A673 (cell line): ENCODE measurements around the gene METTL27. TPM values are rescaled to one million over a fixed set of nuclear protein-coding genes. Genes with fewer than 3 reads are reported as not detected.

ENCODE experiments used
- BruUV-seq: library from RNA; stranded (reverse); fragments of 400-500 nt; replicated peaks from 2 replicates; lab custom pipeline; 2021; lab: Mats Ljungman, UMichigan
- CTCF ChIA-PET: fragments of 300-600 bp; sonication (Branson Sonifier 250); formaldehyde crosslinking; loops from one replicate; lab custom pipeline; 2022; ENCODE audit warnings: antibody characterized with exemption; lab: Charles Lee
- POLR2A ChIA-PET: fragments of 300-600 bp; sonication (Branson Sonifier 250); formaldehyde crosslinking; loops from one replicate; lab custom pipeline; 2022; ENCODE audit warnings: antibody characterized with exemption; ENCODE audit not compliant: low non-redundant PET; lab: Charles Lee
- DNase-seq: peaks from one replicate; pipeline ENCODE4 v3.0.0-alpha.2; 2015; ENCODE audit warnings: low spot score
- H3K27ac ChIP-seq: fragments of 200-600 bp; sonication (generic); 2 replicates; pipeline ENCODE4 v1.5.1; 2016; ENCODE audit warnings: mixed run types, low read depth, mild to moderate bottlenecking, mixed read lengths, antibody characterized with exemption, low read length; ENCODE audit not compliant: poor library complexity, severe bottlenecking
- H3K27me3 ChIP-seq: fragments of 200-600 bp; sonication (generic); replicated peaks from 2 replicates; pipeline ENCODE4 v1.6.1; 2017; ENCODE audit warnings: mixed run types, low read depth, mild to moderate bottlenecking, mixed read lengths, antibody characterized with exemption, low read length; ENCODE audit not compliant: insufficient read depth, poor library complexity
- H3K36me3 ChIP-seq: fragments of 200-600 bp; sonication (generic); 2 replicates; pipeline ENCODE4 v1.6.1; 2016; ENCODE audit warnings: mixed run types, mild to moderate bottlenecking, mixed read lengths, antibody characterized with exemption, low read length; ENCODE audit not compliant: insufficient read depth, poor library complexity, severe bottlenecking
- H3K4me1 ChIP-seq: fragments of 200-600 bp; sonication (generic); 2 replicates; pipeline ENCODE4 v1.6.1; 2017; ENCODE audit warnings: mixed run types, mild to moderate bottlenecking, mixed read lengths, antibody characterized with exemption, low read length; ENCODE audit not compliant: insufficient read depth, poor library complexity, severe bottlenecking
- H3K4me3 ChIP-seq: fragments of 200-600 bp; sonication (generic); 2 replicates; pipeline ENCODE4 v1.5.1; 2016; ENCODE audit warnings: low read depth, mixed run types, mild to moderate bottlenecking, mixed read lengths, low read length; ENCODE audit not compliant: poor library complexity, severe bottlenecking
- H3K9me3 ChIP-seq: fragments of 200-600 bp; sonication (generic); 2 replicates; pipeline ENCODE4 v1.6.1; 2016; ENCODE audit warnings: mixed run types, low read depth, mild to moderate bottlenecking, mixed read lengths, antibody characterized with exemption, low read length; ENCODE audit not compliant: poor library complexity, severe bottlenecking
- EZH2 ChIP-seq: fragments of 200-600 bp; sonication (generic); IDR thresholded peaks from 2 replicates; pipeline ENCODE4 v1.6.1; 2017; ENCODE audit warnings: borderline replicate concordance, low read depth, mild to moderate bottlenecking, mixed read lengths, antibody characterized with exemption, low read length; ENCODE audit not compliant: poor library complexity, severe bottlenecking
- intact Hi-C: fragments of 100-400 bp; cut with micrococcal nuclease; formaldehyde crosslinking; loops from one replicate; pipeline ENCODE4 v1.10.0; 2022; ENCODE audit not compliant: unreplicated experiment
- total RNA-seq: library from RNA; stranded (reverse); gene quantifications from 2 replicates; pipeline ENCODE4 v1.2.3, GENCODE V29; 2021
- TF ChIP-seq, protein P1 (sequence below): fragments of 300-800, 200-600 bp; sonication (generic); conservative IDR thresholded peaks from 2 replicates; pipeline ENCODE4 v1.5.1; 2017; ENCODE audit warnings: low read depth, mild to moderate bottlenecking, antibody characterized with exemption, low read length, moderate library complexity, mixed read lengths

Gene METTL27
- total RNA-seq, 1 experiment from 2014 or later, result not detected

DNA sequence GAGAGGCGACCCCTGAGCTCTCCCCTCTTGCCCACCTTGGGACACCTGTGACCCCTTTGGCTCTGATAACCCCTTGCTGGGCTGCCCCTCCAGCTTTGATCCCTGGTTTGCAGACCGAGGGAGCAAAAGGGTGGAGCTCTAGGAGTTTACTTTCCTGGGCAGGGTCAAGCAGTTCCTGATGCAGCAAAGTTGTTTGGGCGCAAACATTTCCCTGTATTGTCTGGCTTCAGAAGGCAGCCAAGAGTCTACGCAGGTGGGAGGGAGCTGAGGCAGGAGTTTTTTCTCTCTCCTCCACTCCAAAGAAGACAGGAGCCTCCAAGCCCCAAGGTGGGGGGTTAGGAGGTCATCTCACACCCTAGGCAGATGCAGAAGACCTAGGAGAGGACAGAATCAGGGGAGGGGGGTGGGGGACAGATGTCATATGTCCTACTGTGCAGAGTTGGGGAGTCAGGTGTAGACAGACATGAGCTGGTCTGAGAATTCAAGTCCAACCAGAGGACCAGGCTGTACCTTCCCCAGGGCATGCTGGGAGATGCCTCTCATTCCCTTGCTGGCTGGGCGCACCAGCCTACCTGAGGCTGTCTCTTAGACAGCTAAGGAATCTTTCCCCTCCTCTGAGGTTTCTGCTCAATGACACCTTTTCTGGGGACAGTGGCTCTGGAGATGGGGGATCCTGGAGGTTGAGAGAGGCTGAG lies 39.2 kb upstream of the METTL27 start:
- Histone ChIP-seq H3K27ac (no peak overlapping the region), H3K4me3 (no peak overlapping the region), H3K4me1 (no peaks in the 10 kb centered on the region), H3K9me3 (no peaks in the 10 kb centered on the region), H3K36me3 (no peaks in the 10 kb centered on the region), H3K27me3 (peaks cover 16% of the 10 kb centered on the region)
- intact Hi-C loops, result no loop called here
- ChIA-PET POLR2A (no interaction called here), CTCF (no interaction called here)
- BruUV-seq, result no TSS peak
- no peak for DNase-seq
- TF ChIP-seq EZH2, result no peak
- TF ChIP-seq, protein P1, sequence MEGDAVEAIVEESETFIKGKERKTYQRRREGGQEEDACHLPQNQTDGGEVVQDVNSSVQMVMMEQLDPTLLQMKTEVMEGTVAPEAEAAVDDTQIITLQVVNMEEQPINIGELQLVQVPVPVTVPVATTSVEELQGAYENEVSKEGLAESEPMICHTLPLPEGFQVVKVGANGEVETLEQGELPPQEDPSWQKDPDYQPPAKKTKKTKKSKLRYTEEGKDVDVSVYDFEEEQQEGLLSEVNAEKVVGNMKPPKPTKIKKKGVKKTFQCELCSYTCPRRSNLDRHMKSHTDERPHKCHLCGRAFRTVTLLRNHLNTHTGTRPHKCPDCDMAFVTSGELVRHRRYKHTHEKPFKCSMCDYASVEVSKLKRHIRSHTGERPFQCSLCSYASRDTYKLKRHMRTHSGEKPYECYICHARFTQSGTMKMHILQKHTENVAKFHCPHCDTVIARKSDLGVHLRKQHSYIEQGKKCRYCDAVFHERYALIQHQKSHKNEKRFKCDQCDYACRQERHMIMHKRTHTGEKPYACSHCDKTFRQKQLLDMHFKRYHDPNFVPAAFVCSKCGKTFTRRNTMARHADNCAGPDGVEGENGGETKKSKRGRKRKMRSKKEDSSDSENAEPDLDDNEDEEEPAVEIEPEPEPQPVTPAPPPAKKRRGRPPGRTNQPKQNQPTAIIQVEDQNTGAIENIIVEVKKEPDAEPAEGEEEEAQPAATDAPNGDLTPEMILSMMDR, result no peak

DNA sequence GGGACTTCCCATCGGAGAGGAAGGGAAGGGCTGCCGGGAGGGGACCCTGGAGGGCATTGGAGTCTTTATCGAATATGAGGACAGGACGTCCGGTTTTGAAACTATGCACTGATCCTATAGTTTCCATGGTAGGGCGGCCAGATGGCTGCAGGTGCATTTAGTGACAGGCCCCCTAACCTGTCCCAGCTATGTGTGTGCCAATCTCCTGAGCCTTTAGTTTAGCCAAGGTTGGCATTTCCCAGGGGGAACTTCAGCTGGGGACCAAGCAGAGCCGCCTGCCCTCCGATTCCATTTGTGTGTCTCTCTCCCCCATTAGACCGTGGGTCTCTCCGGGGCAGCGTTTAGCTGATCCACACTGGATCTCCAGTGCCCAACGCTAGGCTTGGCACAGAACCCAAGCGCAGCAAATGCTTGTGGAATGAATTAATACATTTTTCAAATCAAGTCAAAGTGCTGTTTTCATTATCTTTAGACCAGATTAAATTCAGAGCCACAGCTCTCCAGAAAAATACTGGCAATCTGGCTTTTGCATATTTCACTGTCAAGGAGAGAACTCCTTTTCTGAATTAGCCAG lies 38.5 kb upstream of the METTL27 start:
- no peaks in the 10 kb centered on the region for H3K4me1 ChIP-seq
- no peak overlapping the region for H3K27ac ChIP-seq
- no peaks in the 10 kb centered on the region for H3K9me3 ChIP-seq
- TF ChIP-seq EZH2, result no peak
- TF ChIP-seq, protein P1, result no peak
- no peak overlapping the region for H3K4me3 ChIP-seq
- ChIA-PET POLR2A (no interaction called here), CTCF (no interaction called here)
- peaks cover 16% of the 10 kb centered on the region for H3K27me3 ChIP-seq
- BruUV-seq, result no TSS peak
- no peak for DNase-seq
- intact Hi-C loops, result no loop called here
- no peaks in the 10 kb centered on the region for H3K36me3 ChIP-seq

DNA sequence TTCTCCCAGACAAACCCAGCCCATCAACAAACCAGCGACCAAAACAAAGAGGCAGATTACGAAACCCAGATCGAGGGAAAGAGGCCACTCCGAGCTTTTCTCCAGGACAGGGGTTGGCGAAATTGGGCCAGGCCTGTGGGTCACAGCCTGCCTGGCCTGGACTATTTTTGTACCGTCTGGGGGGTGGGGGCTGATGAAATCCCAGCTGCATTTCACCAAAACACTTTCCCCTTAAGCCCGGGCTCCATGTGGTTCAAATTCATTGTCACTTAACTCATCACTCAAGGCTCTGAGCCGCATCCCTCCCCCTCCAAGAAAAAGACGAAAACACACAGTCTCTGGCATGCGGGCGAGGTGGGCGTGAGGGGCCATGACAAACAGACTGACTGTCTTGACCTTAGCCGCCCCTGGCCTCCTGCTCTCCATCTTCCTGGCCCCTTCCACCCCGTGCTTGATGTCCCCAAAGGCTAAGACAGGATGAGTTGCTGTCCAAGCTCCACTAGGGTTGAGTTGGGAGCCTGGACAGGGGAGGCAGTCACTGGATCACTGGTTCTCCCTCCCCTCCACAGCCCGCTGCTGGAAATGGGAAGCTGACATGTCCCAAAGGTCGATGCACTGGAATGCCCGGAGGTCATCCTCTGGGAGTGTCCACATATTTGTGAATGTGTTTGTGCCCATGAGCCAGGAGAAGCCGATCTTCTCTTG lies 37.8 kb upstream of the METTL27 start:
- Histone ChIP-seq H3K36me3 (no peaks in the 10 kb centered on the region), H3K4me3 (no peak overlapping the region), H3K9me3 (no peaks in the 10 kb centered on the region), H3K4me1 (no peaks in the 10 kb centered on the region), H3K27me3 (peaks cover 16% of the 10 kb centered on the region), H3K27ac (no peak overlapping the region)
- no peak for TF ChIP-seq EZH2
- TF ChIP-seq, protein P1, result no peak
- CTCF ChIA-PET, result no interaction called here
- POLR2A ChIA-PET, result no interaction called here
- intact Hi-C loops, result no loop called here
- DNase-seq, result no peak
- BruUV-seq, result no TSS peak
